AG08395 (cell line): ENCODE data around the gene C1orf105.

Experiments
- DNase-seq: peaks from one replicate; pipeline ENCODE4 v3.0.0; 2012; ENCODE audit warnings: mixed read lengths, low spot score

Gene C1orf105

DNA sequence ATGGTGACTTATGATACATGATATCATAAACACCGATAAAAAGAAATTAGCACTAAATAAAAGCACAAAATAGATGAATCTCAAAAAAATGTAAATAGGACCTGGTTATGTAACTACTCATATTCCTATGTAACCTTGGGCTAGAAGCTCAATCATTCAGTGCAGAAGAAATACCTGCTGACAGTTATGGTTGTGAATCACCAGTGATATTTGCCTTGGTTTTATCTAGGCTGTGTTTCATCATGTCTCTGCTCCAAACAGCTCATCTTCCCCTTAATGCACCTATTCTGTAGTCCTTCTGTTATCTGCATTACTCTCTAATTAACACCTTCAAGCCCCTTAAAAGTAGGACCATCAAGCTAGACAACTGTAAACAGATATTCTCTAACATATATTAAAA is 39.7 kb downstream of the C1orf105 start:
- DNase-seq = no peak

DNA sequence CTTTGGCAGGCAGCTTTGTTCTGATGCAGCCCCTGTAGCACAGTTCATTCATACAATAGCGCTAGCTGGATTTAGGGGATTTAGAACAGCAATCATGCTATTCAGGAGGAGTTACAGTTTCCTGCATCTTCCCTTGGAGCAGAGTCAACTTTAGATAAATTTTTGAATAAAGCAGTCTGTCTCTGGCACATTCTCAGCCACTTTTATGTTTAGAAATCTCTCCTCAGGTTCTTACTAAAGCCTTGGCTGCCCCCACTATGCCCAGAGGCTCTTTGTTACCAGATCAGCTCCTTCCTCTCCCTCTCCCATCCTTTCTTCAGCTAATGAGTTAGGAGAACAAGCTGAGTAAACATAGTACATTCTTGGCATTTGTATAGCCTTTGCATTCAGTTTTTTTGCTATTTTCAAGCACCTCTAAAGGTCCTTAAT is 40.4 kb downstream of the C1orf105 start:
- DNase-seq = no peak

DNA sequence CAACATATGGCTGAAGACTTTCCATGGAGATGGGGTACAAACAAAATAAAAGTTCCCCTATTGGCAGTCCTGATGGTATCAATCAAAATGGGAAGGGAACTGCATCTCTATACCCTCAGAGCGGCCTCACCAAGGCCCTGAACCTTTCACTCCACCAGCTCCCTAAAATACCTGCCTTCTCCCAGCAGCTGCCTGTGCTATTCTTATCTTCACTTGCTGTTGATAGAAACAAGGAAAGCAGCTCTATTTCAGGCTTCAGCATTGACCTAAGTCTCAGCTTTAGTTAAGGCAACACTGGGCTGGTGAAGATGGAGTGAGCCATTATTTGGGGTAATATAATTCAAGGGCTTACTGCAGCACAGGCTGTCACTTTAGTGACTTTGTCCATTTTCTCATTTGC is 45.1 kb downstream of the C1orf105 start:
- no peak for DNase-seq

DNA sequence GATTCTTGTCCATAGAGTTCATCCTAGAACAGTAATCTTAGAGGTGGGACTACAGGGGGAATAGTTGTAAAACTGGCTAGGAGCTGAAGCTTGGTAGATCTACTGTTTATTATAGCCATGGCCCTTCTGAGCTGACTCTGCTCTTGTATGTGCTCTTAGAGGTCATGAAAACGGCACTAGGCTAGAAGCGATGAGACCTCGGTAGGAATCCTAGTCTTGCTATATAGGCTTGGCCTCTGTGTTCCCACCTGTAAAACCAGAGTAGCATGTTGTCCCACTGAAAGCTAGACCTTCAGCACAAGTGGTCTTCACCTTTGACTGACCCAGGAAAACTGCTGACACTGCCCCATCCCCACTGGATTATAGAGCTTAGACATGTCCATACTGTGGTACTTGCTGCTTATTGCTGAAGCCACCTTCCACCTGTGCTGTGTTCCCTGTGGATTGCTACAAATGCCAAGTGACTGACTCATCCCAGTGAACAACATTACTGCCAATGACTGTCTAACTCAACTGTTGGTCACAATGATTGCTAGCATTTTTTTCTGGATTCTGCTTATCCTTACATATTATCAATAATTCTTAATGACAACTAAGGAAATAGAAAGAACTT is 46.4 kb downstream of the C1orf105 start:
- no peak for DNase-seq

GRCh38 chr1:172467446-172467845 is 47.0 kb downstream of the C1orf105 start:
- DNase-seq = no peak

DNA sequence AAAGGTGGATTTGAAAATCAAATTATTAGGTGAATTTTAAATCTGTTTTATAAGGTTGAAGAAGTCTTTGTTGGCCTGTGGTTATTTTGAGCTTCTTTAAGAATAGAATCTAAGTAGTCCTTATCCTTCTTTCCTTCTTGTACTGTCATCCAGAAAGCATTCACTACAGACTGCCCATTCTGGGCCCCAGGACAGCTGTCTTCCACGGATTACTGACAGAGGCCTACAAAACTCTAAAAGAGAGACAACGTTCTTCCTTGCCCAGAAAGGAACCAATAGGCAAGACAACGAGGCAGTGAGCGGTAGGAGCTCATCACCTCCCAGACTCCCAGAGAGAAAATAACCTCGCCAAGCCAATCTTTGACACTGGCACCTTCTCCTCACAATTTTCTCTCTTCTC is 47.8 kb downstream of the C1orf105 start:
- no peak for DNase-seq

DNA sequence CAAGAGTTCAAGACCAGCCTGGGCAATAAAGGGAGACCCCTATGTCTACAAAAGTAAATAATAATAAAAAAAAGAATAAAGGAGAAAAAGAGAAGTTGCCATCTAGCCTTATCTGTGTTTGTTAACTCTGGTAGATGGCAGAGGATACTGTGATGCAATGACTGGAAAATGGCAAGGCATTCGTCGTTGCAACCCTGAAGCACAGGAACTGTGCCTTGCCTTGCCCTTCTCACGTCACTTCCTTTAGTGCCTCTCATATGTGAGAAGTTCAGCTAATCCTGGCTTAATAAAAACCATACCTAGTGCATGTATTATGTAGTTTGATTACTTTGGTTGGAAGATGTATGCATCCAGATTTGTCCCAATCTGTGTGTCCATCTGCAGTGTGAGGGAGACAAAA is 49.2 kb downstream of the C1orf105 start:
- DNase-seq = no peak

- no peak for DNase-seq
Measured at GRCh38 chr1:172470149-172470548, 49.7 kb downstream of the C1orf105 start.

- no peak for DNase-seq
Measured at GRCh38 chr1:172471666-172472065, 51.2 kb downstream of the C1orf105 start.

- DNase-seq = no peak
Measured at GRCh38 chr1:172472495-172472894, 52.0 kb downstream of the C1orf105 start.

DNA sequence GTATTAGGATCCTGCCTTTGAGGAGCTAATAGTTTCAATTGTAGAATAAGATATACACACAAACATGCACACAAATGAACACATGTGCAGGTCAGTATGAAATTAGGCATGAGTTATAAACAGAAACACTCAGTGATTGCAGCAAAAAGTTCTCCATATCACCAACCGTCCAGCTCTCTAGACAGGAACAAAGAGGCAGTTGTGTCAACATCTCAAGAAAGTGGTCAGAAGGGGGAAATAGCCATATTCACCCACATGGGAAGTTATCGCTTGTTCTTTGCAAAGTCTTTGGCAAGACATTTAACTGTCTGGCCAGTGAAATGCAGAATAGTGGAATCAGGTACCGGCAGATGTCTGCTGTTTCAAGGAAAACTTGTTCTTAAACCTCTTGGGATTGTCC is 52.8 kb downstream of the C1orf105 start:
- no peak for DNase-seq

DNA sequence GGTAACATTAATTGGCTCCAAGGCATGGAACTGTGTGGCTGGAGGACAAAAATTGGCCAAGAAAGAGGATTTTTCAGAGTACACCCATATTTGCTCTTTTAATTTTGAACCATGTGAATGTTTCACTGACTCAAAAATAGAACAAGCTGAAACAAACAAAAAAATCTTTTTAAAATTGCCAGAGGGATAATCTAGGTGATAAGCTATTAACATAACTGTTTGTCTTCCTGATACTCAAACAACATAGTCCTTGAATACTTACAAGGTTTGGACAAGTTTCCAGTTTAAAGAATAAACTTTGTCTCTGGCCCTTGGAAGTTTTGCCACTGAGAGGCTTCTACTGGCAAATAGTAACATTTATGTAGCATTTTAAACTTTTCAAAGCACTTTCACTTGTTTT is 53.4 kb downstream of the C1orf105 start:
- DNase-seq = no peak

DNA sequence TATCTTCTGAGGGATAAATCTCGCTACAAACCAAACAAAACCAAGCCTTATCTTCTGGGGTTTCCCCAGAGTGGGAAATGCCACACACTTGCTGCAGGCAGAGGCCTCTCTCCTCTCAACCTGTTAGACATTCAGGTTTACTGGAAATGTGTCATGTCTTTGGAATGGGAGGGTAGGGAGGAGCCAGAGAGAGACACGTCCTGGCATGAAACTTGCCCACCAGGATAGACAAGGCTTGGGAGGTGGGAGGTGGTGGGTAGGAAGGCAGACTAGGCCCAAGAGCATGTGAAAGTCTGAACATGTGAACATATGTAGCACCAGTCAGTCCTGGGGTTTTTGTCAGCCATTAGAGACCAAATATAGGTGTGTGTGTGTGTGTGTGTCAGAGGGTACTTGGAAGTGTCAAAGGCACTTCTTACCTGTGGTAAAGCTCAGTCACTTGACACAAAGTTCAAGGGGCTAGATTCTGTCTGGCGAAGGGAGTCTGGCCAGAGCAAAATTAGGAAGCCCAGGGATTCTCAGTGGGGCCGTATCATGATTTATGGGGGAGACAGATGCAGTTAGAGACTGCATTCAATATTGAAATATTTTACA is 55.8 kb downstream of the C1orf105 start:
- DNase-seq = no peak

DNA sequence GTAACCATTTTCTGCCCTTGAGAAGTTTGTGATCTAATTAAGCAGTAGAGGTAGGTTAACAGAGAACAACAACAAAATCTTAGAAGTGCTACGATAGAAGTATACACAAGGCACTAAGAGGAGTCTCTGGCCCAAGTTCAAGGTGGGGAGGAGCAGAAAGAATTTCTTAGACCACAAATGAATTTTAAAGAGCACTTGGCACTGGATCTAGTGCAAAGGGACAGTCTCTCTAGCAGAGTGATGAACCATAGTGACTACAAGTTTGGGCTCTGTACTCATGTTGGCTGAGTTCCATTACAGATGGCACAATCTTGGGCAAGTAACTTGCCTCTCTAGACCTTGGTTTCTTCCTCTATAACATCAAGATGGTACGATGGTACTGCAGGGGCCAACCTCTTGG is 56.7 kb downstream of the C1orf105 start:
- DNase-seq = no peak

GRCh38 chr1:172477741-172478140 is 57.3 kb downstream of the C1orf105 start:
- DNase-seq = no peak

- DNase-seq = no peak
Measured at GRCh38 chr1:172478485-172478884, 58.0 kb downstream of the C1orf105 start.

- DNase-seq = no peak
Measured at GRCh38 chr1:172480431-172480830, 59.9 kb downstream of the C1orf105 start.

DNA sequence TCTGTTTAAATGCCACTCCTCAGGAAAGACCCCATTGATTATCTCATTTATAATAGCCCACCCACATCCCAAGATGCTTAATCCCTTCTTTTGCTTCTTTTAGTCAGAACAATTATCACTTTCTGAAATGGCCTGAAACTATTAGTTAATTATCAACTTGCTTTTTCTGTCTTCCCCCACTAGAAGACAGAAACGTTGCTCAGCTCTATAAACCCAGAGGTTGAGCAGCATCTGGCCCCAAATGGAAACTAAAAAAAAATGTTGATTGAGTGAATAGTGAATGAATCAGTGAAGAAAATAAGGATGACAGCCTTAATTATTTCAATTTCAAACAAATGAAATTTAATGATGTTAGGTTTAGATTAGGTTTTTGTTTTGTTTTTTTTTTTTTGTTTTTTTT is 61.6 kb downstream of the C1orf105 start:
- no peak for DNase-seq

DNA sequence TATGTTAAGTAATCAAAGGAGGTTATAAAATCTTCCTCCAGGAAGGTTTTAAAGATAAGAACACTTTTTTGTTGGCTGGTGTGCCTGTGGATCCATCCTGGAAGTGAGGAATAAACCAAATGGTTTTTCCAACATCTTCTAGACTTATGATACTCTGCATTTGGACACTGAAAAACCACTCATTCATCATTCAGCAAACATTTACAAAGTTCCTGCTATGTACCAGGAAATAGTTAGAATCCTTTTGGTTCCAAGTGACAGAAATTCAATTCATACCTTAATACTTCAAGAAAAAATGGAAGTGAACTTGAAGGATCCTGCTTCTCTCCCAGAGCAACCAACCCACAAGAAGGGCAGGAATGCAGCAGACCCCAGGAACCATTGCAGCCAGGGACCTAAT is 63.0 kb downstream of the C1orf105 start:
- DNase-seq = no peak

DNA sequence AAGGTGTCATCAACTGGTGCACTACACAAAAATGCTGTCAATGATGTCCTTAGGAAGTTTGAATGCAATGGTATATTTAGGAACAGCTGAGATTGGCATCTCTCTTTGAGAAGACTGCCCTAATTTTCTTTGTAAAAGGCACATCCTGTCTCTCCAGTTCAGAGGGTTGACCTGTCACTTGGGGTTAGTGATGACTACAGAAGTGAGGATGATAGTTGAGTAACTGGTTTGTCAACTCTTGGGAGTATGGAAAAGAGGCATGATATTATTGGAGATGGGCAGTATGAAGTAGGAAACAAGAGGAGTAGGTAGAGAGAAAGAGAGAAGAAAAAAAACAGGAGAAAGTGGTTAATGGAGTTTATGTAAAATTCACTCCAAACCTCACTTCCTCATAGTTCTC is 63.8 kb downstream of the C1orf105 start:
- no peak for DNase-seq

DNA sequence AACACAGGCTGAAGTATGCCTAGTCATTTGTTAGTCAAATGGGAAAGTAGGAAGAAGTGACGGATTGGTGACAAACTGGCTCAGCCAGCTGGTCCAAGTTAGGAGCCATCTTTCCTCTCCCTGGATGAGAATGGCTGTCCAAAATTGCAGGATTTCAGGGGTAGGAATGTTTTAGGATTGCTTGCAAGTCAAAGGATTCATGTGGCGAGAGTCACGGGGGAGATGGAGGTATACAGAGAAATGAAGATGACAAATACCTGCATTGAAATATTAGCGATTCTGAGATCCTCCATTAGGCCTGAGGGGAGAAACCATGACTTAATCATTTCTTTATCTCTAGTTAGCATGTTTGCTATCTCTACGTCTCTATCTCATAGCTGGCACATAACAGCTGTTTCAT is 65.1 kb downstream of the C1orf105 start:
- DNase-seq = no peak

GRCh38 chr1:172486805-172487454 is 66.4 kb downstream of the C1orf105 start:
- DNase-seq = no peak

GRCh38 chr1:172487550-172487949 is 67.1 kb downstream of the C1orf105 start:
- no peak for DNase-seq

DNA sequence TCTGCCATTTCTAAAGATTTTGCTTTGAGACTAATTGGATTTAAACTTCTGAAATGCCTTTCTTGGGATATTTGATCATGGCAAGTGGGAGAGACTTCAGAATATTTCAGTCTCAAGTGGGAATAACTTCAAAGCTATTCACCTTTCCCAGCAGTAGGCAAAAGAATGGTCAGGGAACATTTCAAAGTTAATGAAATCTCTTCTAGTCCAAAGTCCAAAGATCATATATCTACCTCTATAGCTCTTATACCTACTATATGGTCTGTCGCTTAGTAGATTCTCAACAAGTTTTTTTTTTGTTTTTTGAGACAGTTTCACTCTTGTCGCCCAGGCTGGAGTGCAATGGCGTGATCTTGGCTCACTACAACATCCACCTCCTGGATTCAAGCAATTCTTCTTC is 67.9 kb downstream of the C1orf105 start:
- DNase-seq = no peak
